GM19452 (cell line): ENCODE data around the gene FBXO41.

ENCODE experiments used
- ATAC-seq: cut with Tn5 transposase; IDR thresholded peaks from one replicate; pipeline ENCODE4 v1.9.1; 2021; ENCODE audit not compliant: unreplicated experiment

FBXO41 gene

DNA sequence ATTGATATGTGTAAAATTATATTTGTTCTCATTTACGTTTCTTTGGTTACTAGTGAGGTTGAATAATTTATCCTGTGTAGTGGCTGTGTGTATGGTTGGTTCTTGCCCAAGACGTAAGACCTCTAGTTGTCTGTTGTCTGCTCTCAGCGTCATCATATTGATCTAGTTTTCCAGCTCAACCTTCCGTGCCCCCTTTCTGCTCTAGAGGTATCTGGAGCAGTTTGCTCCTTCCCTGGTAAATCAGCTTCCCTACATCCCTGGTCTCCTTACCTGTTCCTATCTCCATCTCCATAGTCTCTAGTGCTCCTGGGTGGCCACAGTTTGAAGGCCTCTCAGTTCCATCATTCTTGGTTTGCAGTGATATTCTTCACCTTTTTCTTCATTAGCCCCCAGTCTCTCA is 69.0 kb downstream of the FBXO41 start:
- no peak for ATAC-seq

DNA sequence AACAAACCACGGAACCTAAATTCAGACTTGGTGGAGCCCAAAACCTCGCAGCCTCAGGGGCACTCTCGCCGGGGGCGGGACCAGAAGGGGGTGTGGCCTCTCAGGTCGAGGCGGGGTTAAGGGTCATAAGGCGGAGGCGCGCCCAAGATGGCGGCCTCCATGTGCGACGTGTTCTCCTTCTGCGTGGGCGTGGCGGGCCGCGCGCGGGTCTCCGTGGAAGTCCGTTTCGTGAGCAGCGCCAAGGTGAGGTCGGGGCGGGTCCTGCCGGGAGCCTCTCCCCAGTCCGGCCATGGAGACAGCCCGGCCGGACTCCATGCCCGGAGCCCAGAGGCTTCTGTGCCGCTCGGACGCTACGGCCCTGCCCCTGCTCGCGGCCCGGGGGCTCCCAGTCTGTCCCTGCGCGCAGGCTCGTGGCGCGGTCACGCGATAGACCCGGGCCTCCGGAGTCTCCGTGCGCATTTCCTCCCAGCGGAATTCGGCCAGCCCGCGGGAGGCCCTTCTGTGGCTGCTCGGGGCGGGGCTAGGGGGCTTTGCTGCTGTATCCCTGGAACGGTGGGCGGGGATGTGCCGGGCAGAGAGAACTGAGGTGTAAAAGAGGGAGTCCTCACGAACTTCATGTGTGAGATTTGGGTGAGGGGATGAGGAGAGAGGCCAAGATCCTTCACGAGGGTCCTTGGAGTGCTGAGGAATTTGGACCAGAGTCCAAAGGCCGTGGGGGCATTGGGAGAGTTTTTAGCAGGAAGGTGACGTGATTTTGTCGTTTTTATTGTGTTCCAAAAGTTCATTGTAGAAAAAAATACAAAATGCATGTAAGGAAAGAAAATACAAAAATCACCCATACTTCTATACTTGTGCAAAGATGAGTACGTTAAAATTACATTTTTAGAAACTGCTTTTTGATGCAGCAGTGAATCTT is 69.9 kb downstream of the FBXO41 start, which contains the start of gene SMYD5:
Gene SMYD5 (plus strand): TSS at position 126 of the 916 bp plus-strand sequence. CDS start 22 bp downstream, at position 148.
- ATAC-seq: peak; percentile 93

GRCh38 chr2:73212448-73213176 is 71.7 kb downstream of the FBXO41 start:
- ATAC-seq: peak; percentile 60

- ATAC-seq: no peak
Observed at GRCh38 chr2:73212098-73212447, 72.2 kb downstream of the FBXO41 start.

GRCh38 chr2:73210696-73211095 is 73.6 kb downstream of the FBXO41 start:
- ATAC-seq: no peak

DNA sequence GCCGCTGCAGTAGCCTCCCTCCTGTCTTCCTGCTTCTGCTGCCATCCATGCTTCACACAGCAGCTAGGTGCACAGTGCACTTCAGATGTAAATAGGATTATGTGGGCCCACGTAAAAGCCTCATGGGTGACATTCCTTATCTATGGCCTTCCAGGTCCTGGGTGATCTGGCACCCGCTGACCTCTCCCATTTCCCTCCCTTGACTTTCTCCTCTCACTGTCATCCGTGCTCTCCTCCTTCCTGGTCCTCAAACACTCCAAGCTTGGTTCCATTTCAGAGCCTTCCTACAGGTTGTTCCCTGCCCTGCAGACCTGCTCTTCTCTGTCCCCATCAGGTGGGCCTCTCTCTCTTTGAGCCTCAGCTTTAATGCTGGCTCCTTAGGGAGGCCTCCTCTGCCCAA is 74.3 kb downstream of the FBXO41 start:
- no peak for ATAC-seq

GRCh38 chr2:73208258-73208657 is 76.0 kb downstream of the FBXO41 start:
- ATAC-seq: no peak

DNA sequence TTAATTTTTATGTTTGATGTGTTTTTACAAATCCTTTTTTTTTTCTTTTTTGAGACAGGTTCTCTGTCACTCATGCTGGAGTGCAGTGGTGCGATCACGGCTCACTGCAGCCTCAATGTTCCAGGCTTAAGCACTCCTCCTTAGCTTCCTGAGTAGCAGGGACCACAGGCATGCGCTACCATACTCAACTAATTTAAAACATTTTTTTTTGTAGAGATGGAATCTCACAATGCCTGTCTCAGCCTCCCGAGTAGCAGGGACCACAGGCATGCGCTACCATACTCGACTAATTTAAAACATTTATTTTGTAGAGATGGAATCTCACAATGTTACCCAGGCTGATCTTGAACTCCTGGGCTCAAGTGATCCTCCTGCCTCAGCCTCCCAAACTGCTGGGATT is 78.7 kb downstream of the FBXO41 start:
- no peak for ATAC-seq
